Astrocyte of the hippocampus (primary cell): ENCODE results near the gene SULF2.

Source experiments
- DNase-seq: peaks from one replicate; pipeline ENCODE4 v3.0.0; 2011; ENCODE audit warnings: low read depth, low spot score

Gene SULF2

GRCh38 chr20:47737923-47738322, 47.4 kb downstream of the SULF2 start:
- no peak for DNase-seq

- no peak for DNase-seq
Observed at GRCh38 chr20:47736570-47737152, 48.6 kb downstream of the SULF2 start.

- no peak for DNase-seq
Observed at GRCh38 chr20:47735412-47736400, 49.6 kb downstream of the SULF2 start.

- DNase-seq = no peak
Observed at GRCh38 chr20:47734870-47735269, 50.4 kb downstream of the SULF2 start.

GRCh38 chr20:47733892-47734291, 51.4 kb downstream of the SULF2 start:
- no peak for DNase-seq

GRCh38 chr20:47730744-47731143, 54.5 kb downstream of the SULF2 start:
- DNase-seq = no peak

- DNase-seq = no peak
Observed at GRCh38 chr20:47729472-47729871, 55.8 kb downstream of the SULF2 start.

GRCh38 chr20:47727909-47728361, 57.3 kb downstream of the SULF2 start:
- no peak for DNase-seq

GRCh38 chr20:47727170-47727880, 58.0 kb downstream of the SULF2 start:
- no peak for DNase-seq

GRCh38 chr20:47726632-47727031, 58.6 kb downstream of the SULF2 start:
- DNase-seq = no peak

GRCh38 chr20:47725248-47725973, 59.9 kb downstream of the SULF2 start:
- DNase-seq = peak; percentile 92

GRCh38 chr20:47724910-47725247, 60.4 kb downstream of the SULF2 start:
- no peak for DNase-seq

- peak; percentile 14 for DNase-seq
Observed at GRCh38 chr20:47724396-47724795, 60.9 kb downstream of the SULF2 start.

GRCh38 chr20:47723322-47723721, 62.0 kb downstream of the SULF2 start:
- no peak for DNase-seq

GRCh38 chr20:47720636-47721427, 64.4 kb downstream of the SULF2 start:
- peak; percentile 75 for DNase-seq

- peak; percentile 52 for DNase-seq
Observed at GRCh38 chr20:47719625-47720024, 65.7 kb downstream of the SULF2 start.

- DNase-seq = no peak
Observed at GRCh38 chr20:47719211-47719610, 66.1 kb downstream of the SULF2 start.

GRCh38 chr20:47718398-47718797, 66.9 kb downstream of the SULF2 start:
- DNase-seq = no peak

GRCh38 chr20:47717421-47717820, 67.9 kb downstream of the SULF2 start:
- no peak for DNase-seq

GRCh38 chr20:47713878-47714450, 71.3 kb downstream of the SULF2 start:
- DNase-seq = no peak
